KBM-7 (cell line): ENCODE measurements around the gene CDC7.
A peak's percentile ranks its signal among the peaks of the same experiment; 100 is the strongest.

ENCODE experiments used
- DNase-seq: peaks from one replicate; pipeline ENCODE4 v3.0.0-alpha.2; 2015
- in situ Hi-C: fragments of 300-500 bp; cut with MboI; formaldehyde crosslinking; loops from 2 replicates; pipeline ENCODE4 v1.14.3; 2020; ENCODE audit warnings: low sequenced_read_pairs, low pct_unique_long_range_greater_than_20kb, mixed read lengths

CDC7 gene

DNA sequence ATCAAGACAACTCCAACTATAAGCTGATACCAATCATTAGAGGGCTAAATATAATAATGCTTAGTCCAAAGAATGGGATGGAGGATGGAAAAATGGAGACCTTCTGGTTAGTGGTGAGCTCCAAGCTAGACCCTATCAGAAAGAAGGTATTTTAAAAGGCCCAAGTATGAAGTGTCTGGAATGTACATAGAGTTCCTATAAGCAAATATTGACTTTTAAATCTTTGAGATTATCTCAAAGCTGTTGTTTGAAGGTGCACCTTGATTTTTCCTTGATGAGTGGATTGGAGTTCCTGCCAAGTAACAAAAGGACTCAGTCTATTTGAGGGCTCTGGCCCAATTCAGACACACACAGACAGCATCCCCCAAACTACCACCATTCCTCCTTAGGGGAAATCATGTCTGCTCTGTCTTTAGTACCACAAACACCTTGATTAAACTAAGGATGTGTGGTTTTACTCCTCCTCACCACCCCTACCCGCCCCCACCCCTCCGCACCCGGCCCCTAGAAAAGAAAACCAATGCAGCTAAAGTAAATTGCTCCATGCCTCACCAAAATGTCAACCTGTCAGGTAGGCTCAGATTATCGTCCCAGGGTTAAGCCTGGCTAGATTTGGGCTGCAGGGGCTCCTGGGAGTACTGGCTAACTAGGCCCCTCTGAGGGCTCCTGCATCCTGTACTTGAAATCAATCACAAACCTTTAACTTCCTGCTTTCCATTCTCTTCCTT lies 59.4 kb downstream of the CDC7 start:
- in situ Hi-C loops: no loop called here
- no peak for DNase-seq

DNA sequence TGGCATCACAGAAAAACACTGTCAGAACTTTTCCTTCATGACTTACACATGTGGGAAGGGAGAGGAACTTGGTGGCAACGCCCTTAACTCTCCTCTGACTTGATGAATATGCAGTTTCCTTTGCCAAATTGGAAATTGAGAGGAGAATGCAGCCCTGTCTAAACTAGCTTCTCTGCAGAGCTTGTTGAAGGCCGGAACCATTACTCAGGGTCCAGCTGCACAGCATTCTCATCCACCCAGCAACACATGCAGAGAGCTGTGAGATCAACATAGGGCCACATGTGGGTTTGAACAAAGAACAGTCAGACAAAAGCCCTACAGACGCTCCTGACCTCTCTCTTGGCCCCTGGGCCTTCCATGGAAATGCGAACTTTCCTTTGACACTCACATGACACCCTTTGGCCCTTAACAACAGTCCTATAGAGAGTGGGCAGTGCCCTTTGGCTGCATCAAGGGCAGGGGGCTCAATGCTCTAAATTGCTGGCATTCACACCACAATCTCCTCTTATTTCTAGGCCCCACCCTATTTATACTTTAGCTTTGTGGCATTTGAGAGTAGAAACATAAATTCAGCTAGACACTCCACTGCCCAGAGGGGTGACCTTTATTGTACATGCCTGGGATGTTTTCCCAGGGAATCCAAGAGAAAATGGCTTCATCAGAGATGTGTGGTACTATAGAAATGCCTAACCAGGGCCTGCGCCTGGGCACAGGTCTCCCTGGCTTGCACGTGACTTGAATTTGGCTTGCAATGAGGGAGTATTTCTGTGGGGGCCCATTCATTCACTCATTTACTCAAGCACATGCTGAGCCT lies 64.4 kb downstream of the CDC7 start:
- in situ Hi-C loops: no loop called here
- DNase-seq: no peak

DNA sequence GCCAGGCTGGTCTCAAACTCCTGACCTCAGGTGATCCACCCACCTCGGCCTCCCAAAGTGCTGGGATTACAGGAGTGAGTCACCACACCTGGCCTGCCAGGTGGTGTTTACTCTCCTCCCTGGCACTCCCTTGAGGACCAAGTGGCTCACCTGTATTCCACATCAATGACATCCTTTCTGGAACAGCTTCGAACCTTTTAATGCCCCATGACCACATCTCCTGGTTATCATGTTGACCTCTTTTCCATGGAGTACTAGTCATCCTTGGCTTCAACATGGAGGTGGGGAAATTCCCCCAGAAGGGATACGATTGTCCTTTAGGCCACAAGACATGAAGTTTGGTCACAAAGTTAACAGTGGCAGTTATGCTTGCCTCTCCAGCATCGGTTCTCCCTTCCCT lies 66.9 kb downstream of the CDC7 start:
- in situ Hi-C loops: no loop called here
- no peak for DNase-seq

DNA sequence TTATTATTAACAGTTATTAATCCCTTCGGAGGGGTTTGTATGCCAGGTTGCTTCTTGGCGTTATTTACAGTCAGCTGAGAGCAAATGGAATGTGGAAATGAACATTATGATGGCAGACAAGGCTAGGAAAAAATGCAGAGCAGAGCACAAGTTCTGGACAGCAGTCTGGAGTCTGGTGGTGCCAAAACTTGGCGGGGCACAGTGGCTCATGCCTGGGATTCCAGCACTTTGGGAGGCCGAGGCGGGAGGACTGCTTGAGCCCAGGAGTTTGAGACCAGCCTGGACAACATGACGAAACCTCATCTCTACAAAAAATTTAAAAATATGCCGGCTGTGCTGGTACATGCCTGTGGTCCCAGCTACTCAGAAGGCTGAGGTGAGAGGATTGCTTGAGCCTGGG lies 67.6 kb downstream of the CDC7 start:
- in situ Hi-C loops: no loop called here
- no peak for DNase-seq

DNA sequence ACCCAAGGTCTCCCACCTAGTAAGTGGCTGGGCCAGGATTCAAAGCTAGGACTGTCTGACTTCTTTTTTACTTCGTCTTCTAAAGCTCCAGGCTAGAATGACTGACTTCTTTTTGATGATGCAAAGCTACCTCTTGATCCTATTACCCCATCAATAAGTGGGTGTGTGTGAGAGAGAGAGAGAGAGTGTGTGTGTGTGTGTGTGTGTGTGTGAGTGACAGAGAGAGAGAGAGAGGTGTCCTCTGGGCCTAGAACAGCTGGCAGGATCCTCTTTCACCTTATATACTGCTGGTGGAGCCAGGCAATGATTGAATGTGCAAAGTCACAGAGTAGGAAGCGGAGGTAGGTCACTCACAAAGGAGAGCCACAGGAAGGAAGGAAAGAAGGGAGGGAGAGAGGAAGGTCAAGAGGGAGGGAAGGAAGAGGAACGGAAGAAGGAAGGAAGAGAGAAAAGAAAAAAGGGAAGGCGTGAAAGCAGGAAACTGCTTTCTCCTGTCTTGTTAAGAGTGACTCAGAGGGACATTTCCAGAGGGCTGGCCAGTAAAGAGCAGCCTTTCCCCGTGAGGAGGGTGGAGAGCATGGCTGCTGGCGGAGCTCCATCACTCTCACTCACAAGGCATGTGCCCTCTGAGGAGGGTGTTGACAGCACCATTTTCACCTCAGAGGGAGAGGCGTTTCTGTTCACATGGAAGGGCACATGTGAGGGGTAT lies 68.9 kb downstream of the CDC7 start:
- DNase-seq: no peak

DNA sequence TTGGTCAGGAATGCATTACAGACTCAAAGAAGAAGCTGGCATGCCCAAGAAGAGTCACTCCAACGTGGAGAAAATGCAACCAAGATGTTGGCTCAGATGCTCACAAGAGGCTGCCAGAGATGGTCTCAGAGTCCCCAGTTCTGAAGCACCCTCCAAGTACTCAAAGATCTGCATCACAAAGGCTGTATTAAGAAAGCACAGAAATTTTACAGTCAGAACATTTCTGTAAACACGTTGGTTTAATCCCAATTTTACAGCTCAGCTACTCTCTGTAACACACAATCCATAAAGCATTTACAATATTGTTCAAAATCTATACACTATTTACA lies 69.4 kb downstream of the CDC7 start:
- in situ Hi-C loops: no loop called here
- no peak for DNase-seq

More for the DNA sequence above, 68.9 kb downstream of the CDC7 start:
- in situ Hi-C loops: no loop called here

DNA sequence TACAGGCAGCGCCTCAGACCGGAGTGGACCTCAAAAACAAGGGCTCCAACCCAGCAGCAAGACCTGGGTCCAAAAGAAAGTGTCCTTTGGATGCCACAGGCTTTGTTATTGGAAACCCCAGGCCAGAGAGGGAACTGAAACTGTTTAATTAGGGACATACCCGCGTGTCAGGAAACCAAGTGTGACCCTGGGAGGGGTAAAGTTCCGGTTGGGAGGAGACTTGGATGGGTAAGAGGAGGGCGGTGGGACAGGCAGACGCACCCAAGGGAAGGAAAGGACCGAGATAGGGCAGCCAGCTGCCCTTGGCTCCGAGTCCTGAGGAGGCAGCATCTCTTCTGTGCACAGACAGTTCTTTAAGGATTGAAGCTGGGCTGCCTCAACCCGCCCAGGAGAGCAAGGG lies 71.4 kb downstream of the CDC7 start:
- peak; percentile 69 for DNase-seq
- in situ Hi-C loops: no loop called here
